ENCODE data around the gene BCAR1. TPM values are rescaled to one million over a fixed set of nuclear protein-coding genes. Genes with fewer than 3 reads are reported as not detected.

The BCAR1 gene
- total RNA-seq, 3 donors from 2014 or later (not counting 1 experiment from before 2014, with no cell fraction given) = not detected

- H3K4me1 Mint-ChIP-seq = peaks cover 0 to 18% of the 10 kb centered on the region in 2 donors
- TF ChIP-seq CTCF (IDR thresholded peaks at IDR 0.05) = no peak
- H3K4me1 ChIP-seq (ENCODE audit: control insufficient read depth, insufficient read depth, low read length) = peaks cover 15% of the 10 kb centered on the region
- H3K9me3 ChIP-seq (ENCODE audit: control insufficient read depth, insufficient read depth, low read length) = no peaks in the 10 kb centered on the region
- no peak overlapping the region for H3K4me3 ChIP-seq (ENCODE audit: low read length)
- no peaks in the 10 kb centered on the region for H3K9me3 Mint-ChIP-seq
- H3K27me3 Mint-ChIP-seq (ENCODE audit: low read depth in 2 of 2) = peaks cover 9 to 13% of the 10 kb centered on the region in 2 donors
- H3K4me3 Mint-ChIP-seq = no peak overlapping the region
- no peaks in the 10 kb centered on the region for H3K36me3 ChIP-seq (ENCODE audit: control insufficient read depth, insufficient read depth, low read length)
- 95% methylated on average over 34 of the region's 34 CpGs for WGBS (ENCODE audit: insufficient coverage)
- no peak for ATAC-seq
- peaks cover 8% of the 10 kb centered on the region for H3K27me3 ChIP-seq (ENCODE audit: control insufficient read depth, insufficient read depth, low read length)
- no peak overlapping the region for H3K27ac ChIP-seq (ENCODE audit: low read length)
- H3K27ac Mint-ChIP-seq = no peak overlapping the region
- H3K36me3 Mint-ChIP-seq = no peaks in the 10 kb centered on the region
- DNase-seq = no peak
- intact Hi-C loops (cut with micrococcal nuclease) = no loop called here
Measured at GRCh38 chr16:75235721-75236193, 15.7 kb downstream of the BCAR1 start.

GRCh38 chr16:75234856-75235696 lies 16.3 kb downstream of the BCAR1 start:
- Mint-ChIP-seq H3K27me3 (ENCODE audit: low read depth in 2 of 2) (peaks cover 3 to 16% of the 10 kb centered on the region in 2 donors), H3K27ac (no peak overlapping the region), H3K9me3 (no peaks in the 10 kb centered on the region), H3K4me1 (peaks cover 0 to 18% of the 10 kb centered on the region in 2 donors), H3K36me3 (no peaks in the 10 kb centered on the region), H3K4me3 (no peak overlapping the region)
- intact Hi-C loops (cut with micrococcal nuclease) = loop anchor here (1.0 to 5.0 kb wide), 3 partner anchors 38 to 167 kb away; no protein-coding TSS in a partner anchor
- no peaks in the 10 kb centered on the region for H3K9me3 ChIP-seq (ENCODE audit: control insufficient read depth, insufficient read depth, low read length)
- no peak for DNase-seq
- WGBS (ENCODE audit: insufficient coverage) = 92% methylated on average over 48 of the region's 48 CpGs
- H3K36me3 ChIP-seq (ENCODE audit: control insufficient read depth, insufficient read depth, low read length) = no peaks in the 10 kb centered on the region
- no peak overlapping the region for H3K27ac ChIP-seq (ENCODE audit: low read length)
- no peak for TF ChIP-seq CTCF (IDR thresholded peaks at IDR 0.05)
- peaks cover 8% of the 10 kb centered on the region for H3K27me3 ChIP-seq (ENCODE audit: control insufficient read depth, insufficient read depth, low read length)
- ATAC-seq = no peak
- peaks cover 15% of the 10 kb centered on the region for H3K4me1 ChIP-seq (ENCODE audit: control insufficient read depth, insufficient read depth, low read length)
- no peak overlapping the region for H3K4me3 ChIP-seq (ENCODE audit: low read length)

- TF ChIP-seq CTCF (IDR thresholded peaks at IDR 0.05) = no peak
- H3K27ac ChIP-seq (ENCODE audit: low read length) = no peak overlapping the region
- no peaks in the 10 kb centered on the region for H3K36me3 ChIP-seq (ENCODE audit: control insufficient read depth, insufficient read depth, low read length)
- no peak overlapping the region for H3K27ac Mint-ChIP-seq
- H3K27me3 ChIP-seq (ENCODE audit: control insufficient read depth, insufficient read depth, low read length) = peaks cover 8% of the 10 kb centered on the region
- peaks cover 0 to 14% of the 10 kb centered on the region in 2 donors for H3K27me3 Mint-ChIP-seq (ENCODE audit: low read depth in 2 of 2)
- no peaks in the 10 kb centered on the region for H3K9me3 ChIP-seq (ENCODE audit: control insufficient read depth, insufficient read depth, low read length)
- ATAC-seq (no peak), DNase-seq (no peak)
- WGBS (ENCODE audit: insufficient coverage) = 73% methylated on average over 7 of the region's 7 CpGs
- H3K36me3 Mint-ChIP-seq = no peaks in the 10 kb centered on the region
- intact Hi-C loops (cut with micrococcal nuclease) = loop anchor here (5.0 kb wide), 2 partner anchors 36 to 169 kb away; no protein-coding TSS in a partner anchor
- H3K4me3 ChIP-seq (ENCODE audit: low read length) = no peak overlapping the region
- no peak overlapping the region for H3K4me3 Mint-ChIP-seq
- peaks cover 0 to 18% of the 10 kb centered on the region in 2 donors for H3K4me1 Mint-ChIP-seq
- peaks cover 15% of the 10 kb centered on the region for H3K4me1 ChIP-seq (ENCODE audit: control insufficient read depth, insufficient read depth, low read length)
- H3K9me3 Mint-ChIP-seq = no peaks in the 10 kb centered on the region
Measured at GRCh38 chr16:75233611-75233938, 17.8 kb downstream of the BCAR1 start.

All from natural killer cell (primary cell).